GM18511 (cell line): Measurements from ENCODE around the gene ZBTB1.
"Not testable (repeated sequence)": the region's sequence is repeated elsewhere in the genome, so short reads cannot be mapped to it uniquely, and the experiment has no call there.

Experiments
- ATAC-seq: cut with Tn5 transposase; IDR thresholded peaks from one replicate; pipeline ENCODE4 v1.9.1; 2021; ENCODE audit warnings: mild to moderate bottlenecking, moderate library complexity; ENCODE audit not compliant: unreplicated experiment

The ZBTB1 gene

DNA sequence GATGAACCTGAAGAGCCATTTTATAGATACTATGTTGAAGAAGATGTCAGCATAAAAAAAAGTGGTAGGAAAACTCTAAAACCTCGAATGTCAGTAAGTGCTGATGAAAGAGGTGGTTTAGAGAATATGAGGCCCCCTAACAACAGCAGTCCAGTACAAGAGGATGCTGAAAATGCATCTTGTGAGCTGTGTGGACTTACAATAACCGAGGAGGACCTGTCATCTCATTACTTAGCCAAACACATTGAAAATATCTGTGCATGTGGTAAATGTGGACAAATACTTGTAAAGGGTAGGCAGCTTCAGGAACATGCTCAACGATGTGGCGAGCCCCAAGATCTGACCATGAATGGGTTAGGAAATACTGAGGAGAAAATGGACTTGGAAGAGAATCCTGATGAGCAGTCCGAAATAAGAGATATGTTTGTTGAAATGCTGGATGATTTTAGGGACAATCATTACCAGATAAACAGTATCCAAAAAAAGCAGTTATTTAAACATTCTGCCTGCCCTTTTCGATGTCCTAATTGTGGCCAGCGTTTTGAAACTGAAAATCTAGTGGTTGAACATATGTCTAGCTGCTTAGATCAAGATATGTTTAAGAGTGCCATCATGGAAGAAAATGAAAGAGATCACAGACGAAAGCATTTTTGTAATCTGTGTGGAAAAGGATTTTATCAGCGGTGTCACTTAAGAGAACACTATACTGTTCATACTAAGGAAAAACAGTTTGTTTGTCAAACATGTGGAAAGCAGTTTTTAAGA lies 18.2 kb downstream of the ZBTB1 start:
- ATAC-seq: no peak

DNA sequence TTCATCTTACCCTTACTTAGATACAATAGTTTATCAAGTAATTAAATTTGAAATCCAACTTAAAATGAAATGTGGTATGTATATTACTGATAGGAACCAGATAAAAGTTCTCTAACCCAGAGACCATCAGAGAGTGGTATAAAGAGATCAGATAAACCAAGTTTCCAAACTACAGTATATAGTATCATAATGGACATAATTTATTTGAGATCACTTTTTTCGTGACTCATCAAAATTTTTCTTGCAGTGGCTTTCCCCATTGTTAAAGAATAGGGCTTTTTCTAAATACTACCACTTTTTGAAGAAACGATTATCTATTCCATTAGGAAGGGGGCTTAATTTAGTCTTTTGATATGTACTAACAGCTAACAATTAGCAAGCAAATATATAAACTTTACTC lies 20.8 kb downstream of the ZBTB1 start:
- ATAC-seq: no peak

DNA sequence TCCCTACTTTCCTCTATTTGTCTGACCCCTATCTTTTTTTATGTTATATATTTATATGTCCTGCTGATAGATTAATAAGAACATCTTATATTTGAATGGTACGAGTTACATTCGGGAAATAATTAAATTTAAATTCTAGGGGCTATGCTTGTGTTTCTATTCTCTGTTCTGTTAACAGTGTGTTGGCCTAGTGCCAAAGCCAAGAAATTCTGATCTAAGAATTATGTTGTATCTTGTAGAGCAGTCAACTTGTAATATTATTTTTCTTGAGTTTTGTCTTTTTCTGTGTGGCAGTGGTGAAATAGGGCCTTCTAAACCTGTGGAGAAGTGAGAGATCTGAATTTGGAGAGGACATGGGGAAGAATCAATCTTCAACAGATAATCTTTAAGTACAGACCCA lies 27.0 kb downstream of the ZBTB1 start:
- no peak for ATAC-seq

DNA sequence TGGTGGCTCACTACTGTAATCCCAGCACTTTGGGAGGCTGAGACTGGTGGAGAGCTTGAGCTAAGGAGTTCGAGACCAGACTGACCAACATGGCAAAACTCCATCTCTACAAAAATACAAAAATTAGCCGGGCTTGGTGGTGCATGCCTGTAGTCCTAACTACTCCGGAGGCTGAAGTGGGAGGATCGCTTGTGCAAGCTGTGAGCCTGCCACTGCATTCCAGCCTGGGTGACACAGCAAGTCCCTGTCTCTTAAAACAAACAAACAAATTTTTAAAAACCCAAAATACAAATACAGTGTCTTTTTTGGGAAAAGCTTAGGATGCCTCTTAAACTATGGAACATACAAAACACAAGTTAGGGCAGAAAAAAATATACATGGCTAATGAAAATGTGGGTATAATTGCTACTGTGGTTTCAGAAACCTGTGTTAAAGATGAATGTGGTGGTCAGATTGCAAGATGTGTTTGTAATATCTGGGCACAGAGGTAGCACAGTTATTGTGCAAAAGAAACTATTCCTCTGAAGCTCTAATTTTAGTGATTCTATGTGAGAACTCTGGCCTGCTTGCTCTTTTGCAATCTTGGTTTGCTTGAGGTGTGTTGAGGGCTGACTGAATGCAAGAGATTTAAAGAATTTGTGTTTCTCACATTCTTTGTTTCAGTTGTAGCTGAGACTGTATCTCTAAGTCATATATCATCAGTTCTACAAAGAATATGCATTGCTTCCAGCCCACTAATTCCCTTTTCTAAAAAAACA lies 32.1 kb downstream of the ZBTB1 start:
- no peak for ATAC-seq

GRCh38 chr14:64540208-64541202 lies 35.9 kb downstream of the ZBTB1 start, which contains the start of gene HSPA2:
Gene HSPA2, plus strand, starts transcription at chr14:64540741. Its CDS starts 109 bp downstream, at chr14:64540850.
- ATAC-seq: peak; percentile 96

- no peak for ATAC-seq
Observed at GRCh38 chr14:64541261-64541971, 36.8 kb downstream of the ZBTB1 start.

- no peak for ATAC-seq
Observed at GRCh38 chr14:64541972-64542835, 37.6 kb downstream of the ZBTB1 start.

GRCh38 chr14:64542836-64543201 lies 38.2 kb downstream of the ZBTB1 start:
- ATAC-seq: no peak

- no peak for ATAC-seq
Observed at GRCh38 chr14:64544607-64545312, 40.2 kb downstream of the ZBTB1 start.

DNA sequence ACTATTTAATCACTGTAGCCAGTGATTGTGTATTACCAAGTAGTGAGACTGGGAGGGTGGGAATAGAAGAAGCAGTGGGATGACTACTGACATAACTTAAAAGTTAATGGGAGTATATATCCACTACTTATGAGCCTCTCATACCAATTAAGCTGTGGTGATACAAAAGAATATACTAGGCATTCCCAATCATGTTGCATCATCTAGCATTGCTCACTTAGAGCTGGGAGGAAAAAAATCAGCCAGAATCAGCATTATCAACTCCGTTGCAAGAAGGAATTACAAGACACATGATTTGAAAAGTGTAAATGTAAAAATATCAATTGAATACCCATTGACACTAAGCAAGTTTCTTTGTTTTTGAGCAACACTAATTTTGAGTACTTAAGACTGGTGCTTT lies 44.4 kb downstream of the ZBTB1 start:
- no peak for ATAC-seq

GRCh38 chr14:64549791-64550620 lies 45.4 kb downstream of the ZBTB1 start, which contains the start of gene PPP1R36:
Gene PPP1R36, plus strand, starts transcription at chr14:64549961. Its CDS starts 37 bp downstream, at chr14:64549998.
- ATAC-seq: no peak

DNA sequence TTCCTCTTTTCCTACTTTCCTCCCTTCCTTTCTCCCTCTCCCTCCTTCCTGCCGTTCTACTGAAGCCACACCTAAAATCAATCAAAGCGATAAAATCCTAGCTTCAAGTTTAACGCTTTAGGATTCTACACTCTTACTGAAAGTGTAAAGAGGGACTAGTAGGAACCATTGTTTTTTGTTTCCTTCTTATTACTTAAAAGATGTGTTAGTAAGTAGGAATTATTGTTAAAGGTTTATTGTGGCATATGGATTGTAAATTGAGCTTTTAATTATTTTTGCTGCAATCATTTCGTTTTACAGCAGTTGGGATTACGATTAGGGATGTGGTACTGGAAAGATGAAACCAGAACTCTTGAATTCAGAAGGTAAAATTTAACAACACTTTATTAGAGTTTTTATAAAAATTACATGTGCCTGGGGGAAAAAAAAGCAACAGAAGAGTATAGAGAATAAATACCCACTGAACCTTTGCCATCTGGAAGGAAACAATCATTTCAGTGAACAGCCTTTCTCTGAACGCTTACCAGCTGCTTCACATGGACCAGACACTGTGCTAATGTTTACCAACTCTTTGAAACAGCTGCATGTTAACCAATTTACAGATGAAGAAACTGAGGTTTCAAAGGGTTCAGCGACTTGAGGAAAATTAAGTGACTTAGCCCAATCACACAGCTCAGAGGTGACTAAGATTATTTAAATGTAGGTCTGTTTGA lies 46.2 kb downstream of the ZBTB1 start:
- no peak for ATAC-seq

GRCh38 chr14:64554556-64554955 lies 50.0 kb downstream of the ZBTB1 start:
- ATAC-seq: no peak

DNA sequence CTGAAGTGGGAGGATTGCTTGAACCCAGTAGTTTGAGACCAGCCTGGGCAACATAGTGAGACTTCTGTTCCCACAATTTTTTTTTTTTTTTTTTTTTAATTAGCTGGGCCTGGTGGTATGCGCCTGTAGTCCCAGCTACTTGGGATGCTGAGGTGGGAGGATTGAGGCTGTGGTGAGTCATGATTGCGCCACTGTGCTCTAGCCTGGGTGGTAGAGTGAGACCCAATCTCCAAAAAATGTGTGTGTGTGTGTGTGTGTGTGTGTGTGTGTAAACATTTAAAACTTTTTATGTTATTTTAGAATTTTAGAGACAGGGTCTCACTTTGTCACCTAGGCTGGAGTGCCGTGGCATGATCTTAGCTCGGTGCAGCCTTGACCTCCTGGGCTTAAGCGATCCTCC lies 52.0 kb downstream of the ZBTB1 start:
- ATAC-seq: no peak

- not testable (repeated sequence) for ATAC-seq
Observed at GRCh38 chr14:64558216-64558615, 53.6 kb downstream of the ZBTB1 start.

GRCh38 chr14:64561631-64562030 lies 57.1 kb downstream of the ZBTB1 start:
- no peak for ATAC-seq

- no peak for ATAC-seq
Observed at GRCh38 chr14:64562436-64562835, 57.9 kb downstream of the ZBTB1 start.
